HFFc6 (cell line): ENCODE data around the gene SLC17A8. TPM values are rescaled to one million over a fixed set of nuclear protein-coding genes. Genes with fewer than 3 reads are reported as not detected.

Source experiments
- DNase-seq: peaks from one replicate; pipeline ENCODE4 v3.0.0-alpha.2; 2018
- H3K27ac Mint-ChIP-seq: 2 replicates; pipeline ENCODE4 v1.8.0; 2020; ENCODE audit warnings: mild to moderate bottlenecking, mixed read lengths
- H3K27me3 Mint-ChIP-seq: 2 replicates; pipeline ENCODE4 v1.8.0; 2021; ENCODE audit warnings: mild to moderate bottlenecking, moderate library complexity, mixed read lengths; ENCODE audit not compliant: insufficient read depth
- H3K36me3 Mint-ChIP-seq: 2 replicates; pipeline ENCODE4 v1.8.0; 2021; ENCODE audit warnings: low read depth, mixed read lengths
- H3K4me1 Mint-ChIP-seq: 2 replicates; pipeline ENCODE4 v1.8.0; 2020; ENCODE audit warnings: low read depth, mixed read lengths
- H3K4me3 Mint-ChIP-seq: 2 replicates; pipeline ENCODE4 v1.8.0; 2020; ENCODE audit warnings: mild to moderate bottlenecking, moderate library complexity, mixed read lengths
- H3K9me3 Mint-ChIP-seq: 2 replicates; pipeline ENCODE4 v1.8.0; 2020; ENCODE audit warnings: mild to moderate bottlenecking, mixed read lengths
- total RNA-seq, 6 experiments: library from RNA; stranded (reverse); fragmentation: NEBNext Ultra II Directional; extraction: Animal tissue kit (Norgen Biotek cat#: 25700); gene quantifications; 2 replicates in 1 of 6; 3 replicates in 5 of 6; pipeline ENCODE4 v1.2.3, GENCODE V29; 2021
- TF ChIP-seq, protein P1 (sequence below): fragments of 200-600 bp; sonication (generic); IDR thresholded peaks from 2 replicates; pipeline ENCODE4 v1.5.0; 2021; ENCODE audit warnings: antibody characterized with exemption, mild to moderate bottlenecking

Gene SLC17A8
- total RNA-seq, 6 experiments from 2014 or later: not detected

DNA sequence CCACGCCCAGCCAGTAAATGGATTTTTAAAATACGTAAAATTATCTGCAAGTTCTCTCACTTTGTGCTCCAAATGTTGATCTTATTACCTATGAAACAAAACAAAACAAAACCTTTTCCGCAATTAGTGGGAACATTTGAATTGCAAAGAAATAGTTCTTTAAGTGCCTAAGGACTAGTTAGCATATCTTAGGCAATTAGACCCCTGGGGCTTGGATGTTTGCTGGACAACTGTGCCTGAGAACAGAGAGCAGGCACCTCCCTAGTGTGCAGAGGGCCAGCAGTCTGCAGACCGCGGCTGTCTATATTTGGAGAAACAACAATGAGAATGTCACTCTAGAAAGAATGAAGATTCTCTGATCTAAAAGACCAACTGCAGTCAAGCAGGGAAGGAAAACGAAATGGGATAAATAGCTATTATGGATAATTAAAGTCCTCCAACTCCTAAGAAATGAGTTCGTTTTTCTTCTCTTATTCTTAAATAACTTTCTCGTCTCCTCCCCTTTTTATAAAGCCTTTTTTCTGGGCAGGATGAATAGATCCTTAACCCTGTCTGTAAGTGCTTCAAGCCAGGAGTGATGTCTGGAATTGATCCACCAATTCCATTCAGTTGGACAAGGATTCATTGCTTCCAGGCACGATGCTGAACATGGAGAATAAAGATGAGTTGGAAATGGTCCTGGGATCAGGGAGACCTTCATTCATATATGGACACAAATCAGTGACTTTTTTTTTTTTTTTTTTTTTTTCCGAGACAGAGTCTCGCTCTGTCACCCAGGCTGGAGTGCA is 16.2 kb downstream of the SLC17A8 start:
- Mint-ChIP-seq H3K9me3 (no peaks in the 10 kb centered on the region), H3K27ac (no peak overlapping the region), H3K4me1 (0 out of 2 replicates have a peak, but pooled peaks cover 5% of the 10 kb centered on the region), H3K27me3 (peaks cover 5% of the 10 kb centered on the region), H3K4me3 (no peak overlapping the region), H3K36me3 (no peaks in the 10 kb centered on the region)
- TF ChIP-seq, protein P1, sequence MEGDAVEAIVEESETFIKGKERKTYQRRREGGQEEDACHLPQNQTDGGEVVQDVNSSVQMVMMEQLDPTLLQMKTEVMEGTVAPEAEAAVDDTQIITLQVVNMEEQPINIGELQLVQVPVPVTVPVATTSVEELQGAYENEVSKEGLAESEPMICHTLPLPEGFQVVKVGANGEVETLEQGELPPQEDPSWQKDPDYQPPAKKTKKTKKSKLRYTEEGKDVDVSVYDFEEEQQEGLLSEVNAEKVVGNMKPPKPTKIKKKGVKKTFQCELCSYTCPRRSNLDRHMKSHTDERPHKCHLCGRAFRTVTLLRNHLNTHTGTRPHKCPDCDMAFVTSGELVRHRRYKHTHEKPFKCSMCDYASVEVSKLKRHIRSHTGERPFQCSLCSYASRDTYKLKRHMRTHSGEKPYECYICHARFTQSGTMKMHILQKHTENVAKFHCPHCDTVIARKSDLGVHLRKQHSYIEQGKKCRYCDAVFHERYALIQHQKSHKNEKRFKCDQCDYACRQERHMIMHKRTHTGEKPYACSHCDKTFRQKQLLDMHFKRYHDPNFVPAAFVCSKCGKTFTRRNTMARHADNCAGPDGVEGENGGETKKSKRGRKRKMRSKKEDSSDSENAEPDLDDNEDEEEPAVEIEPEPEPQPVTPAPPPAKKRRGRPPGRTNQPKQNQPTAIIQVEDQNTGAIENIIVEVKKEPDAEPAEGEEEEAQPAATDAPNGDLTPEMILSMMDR: no peak
- DNase-seq: no peak

DNA sequence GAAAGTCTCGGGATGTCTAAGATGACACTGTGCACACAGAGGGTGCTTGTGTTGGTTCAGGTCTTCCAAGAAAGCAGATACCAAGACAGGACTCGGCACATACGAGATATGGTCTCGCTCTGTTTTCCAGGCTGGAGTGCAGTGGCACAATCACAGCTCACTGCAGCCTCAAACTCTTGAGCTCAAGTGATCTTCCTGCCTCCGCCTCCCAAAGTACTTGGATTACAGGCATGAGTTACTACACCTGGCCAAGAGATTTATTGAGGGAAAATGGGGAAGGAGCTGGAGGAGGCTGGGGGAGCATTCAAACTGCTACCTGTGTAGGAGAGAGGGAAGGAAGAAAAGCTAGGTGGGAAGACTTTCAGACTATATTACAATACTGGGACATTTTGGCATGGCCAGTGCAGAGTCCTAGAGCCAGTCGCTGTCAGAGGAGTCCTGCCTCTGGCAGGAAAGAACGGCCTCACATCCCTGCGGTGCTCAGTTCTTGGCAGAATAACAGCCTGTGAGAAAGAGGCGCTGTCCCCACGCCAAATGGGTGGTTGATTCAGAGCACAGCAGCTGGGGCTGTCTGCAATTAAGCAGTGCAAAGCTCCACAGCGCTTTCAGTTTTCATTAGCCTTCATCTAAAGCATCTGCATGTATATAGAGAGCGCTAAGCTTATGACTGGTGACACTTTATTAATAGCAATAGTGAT is 18.3 kb downstream of the SLC17A8 start:
- Mint-ChIP-seq H3K27ac (no peak overlapping the region), H3K36me3 (no peaks in the 10 kb centered on the region), H3K4me3 (no peak overlapping the region), H3K27me3 (peaks cover 5% of the 10 kb centered on the region), H3K9me3 (no peaks in the 10 kb centered on the region), H3K4me1 (0 out of 2 replicates have a peak, but pooled peaks cover 5% of the 10 kb centered on the region)
- no peak for DNase-seq
- TF ChIP-seq, protein P1: no peak

DNA sequence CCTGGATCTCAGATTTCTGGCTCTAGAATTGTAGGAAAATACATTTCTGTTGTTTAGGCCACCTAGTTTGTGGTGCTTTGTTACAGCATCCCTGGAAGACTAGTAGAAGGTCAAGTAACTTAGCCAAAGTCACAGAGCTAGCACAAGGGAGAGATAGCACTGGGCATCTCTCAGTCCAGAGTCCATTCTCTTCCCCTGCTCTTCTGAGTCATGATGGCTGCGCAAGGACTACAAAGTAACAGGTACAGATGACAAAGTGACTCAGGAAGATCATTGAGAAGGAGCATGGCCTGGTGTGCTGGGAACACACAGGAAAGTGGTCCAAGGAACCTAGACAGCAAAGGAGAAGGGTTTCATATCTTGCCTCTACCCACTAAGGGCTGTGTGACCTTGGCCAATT is 19.3 kb downstream of the SLC17A8 start:
- Mint-ChIP-seq H3K4me1 (0 out of 2 replicates have a peak, but pooled peaks cover 5% of the 10 kb centered on the region), H3K36me3 (no peaks in the 10 kb centered on the region), H3K4me3 (no peak overlapping the region), H3K27ac (no peak overlapping the region), H3K27me3 (peaks cover 5% of the 10 kb centered on the region), H3K9me3 (no peaks in the 10 kb centered on the region)
- no peak for DNase-seq
- TF ChIP-seq, protein P1: no peak

DNA sequence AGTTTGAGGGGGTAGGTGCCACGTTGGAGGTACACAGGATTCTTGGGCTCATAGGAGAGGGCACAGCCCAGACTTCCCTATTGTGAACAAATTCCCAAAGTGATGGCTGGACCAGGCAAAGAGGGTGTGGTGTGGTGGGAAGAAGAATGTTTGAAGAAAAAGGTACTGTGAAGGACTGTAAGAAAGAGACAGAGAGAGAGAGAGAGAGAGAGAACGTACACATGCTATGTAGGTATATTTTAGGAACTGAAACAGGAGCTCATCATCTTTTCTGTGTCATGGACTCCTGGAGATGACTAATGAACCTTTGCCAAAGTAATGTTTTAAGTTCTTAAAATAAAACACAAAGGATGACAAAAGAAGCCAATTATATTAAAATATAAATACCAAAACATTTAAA is 24.5 kb downstream of the SLC17A8 start:
- peaks cover 10% of the 10 kb centered on the region; the same call in 1 of the 2 replicates for H3K4me1 Mint-ChIP-seq
- H3K36me3 Mint-ChIP-seq: no peaks in the 10 kb centered on the region
- H3K27ac Mint-ChIP-seq: no peak overlapping the region
- H3K9me3 Mint-ChIP-seq: no peaks in the 10 kb centered on the region
- no peak overlapping the region for H3K4me3 Mint-ChIP-seq
- DNase-seq: no peak
- TF ChIP-seq, protein P1: no peak
- no peaks in the 10 kb centered on the region; the same call in 1 of the 2 replicates for H3K27me3 Mint-ChIP-seq

DNA sequence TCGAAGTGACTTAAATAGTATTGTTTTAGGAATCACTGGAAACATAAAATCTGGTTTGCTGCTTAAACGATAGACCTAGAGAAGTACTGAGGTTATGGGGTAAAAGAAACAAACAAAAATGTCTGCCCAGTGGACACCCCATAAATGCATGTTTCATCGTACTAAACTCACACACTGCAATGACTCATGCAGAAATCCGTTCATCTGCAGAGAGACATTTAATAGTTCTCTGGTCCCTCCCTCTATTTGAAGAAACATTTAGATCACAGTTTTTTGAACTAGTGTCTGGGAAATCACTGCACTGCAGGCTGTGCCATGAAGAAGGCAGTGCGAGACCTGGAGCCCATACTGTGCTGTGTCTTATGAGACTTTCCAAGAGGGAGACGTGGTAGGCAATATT is 25.5 kb downstream of the SLC17A8 start:
- H3K9me3 Mint-ChIP-seq: no peaks in the 10 kb centered on the region
- DNase-seq: peak; percentile 10
- H3K36me3 Mint-ChIP-seq: no peaks in the 10 kb centered on the region
- no peak overlapping the region for H3K4me3 Mint-ChIP-seq
- no peak overlapping the region for H3K27ac Mint-ChIP-seq
- H3K4me1 Mint-ChIP-seq: peaks cover 10% of the 10 kb centered on the region; the same call in 1 of the 2 replicates
- no peaks in the 10 kb centered on the region; the same call in 1 of the 2 replicates for H3K27me3 Mint-ChIP-seq
- TF ChIP-seq, protein P1: no peak
